OCI-LY1 (cell line): ENCODE data around the gene ARL8B.
"Not testable (repeated sequence)": the region's sequence is repeated elsewhere in the genome, so short reads cannot be mapped to it uniquely, and the experiment has no call there.

Experiments used
- H2AFZ ChIP-seq: fragments of 200-600 bp; sonication (generic), shearing (Covaris generic); 2 replicates; pipeline ENCODE4 v1.6.0; 2014; ENCODE audit warnings: antibody characterized with exemption, mild to moderate bottlenecking, low read length
- H3F3A ChIP-seq: fragments of 200-600 bp; sonication (generic), shearing (Covaris generic); 2 replicates; pipeline ENCODE4 v1.6.0; 2014; ENCODE audit warnings: mild to moderate bottlenecking, antibody characterized with exemption, low read length, moderate library complexity; ENCODE audit not compliant: insufficient read depth
- H3K27ac ChIP-seq: fragments of 200-600 bp; sonication (generic); 2 replicates; pipeline ENCODE4 v1.5.1; 2014; ENCODE audit warnings: low read length, mixed run types, mild to moderate bottlenecking, low read depth; ENCODE audit not compliant: poor library complexity, severe bottlenecking
- H3K27me3 ChIP-seq: fragments of 200-600 bp; sonication (generic); 2 replicates; pipeline ENCODE4 v1.6.0; 2014; ENCODE audit warnings: antibody characterized with exemption, mild to moderate bottlenecking, low read length, moderate library complexity; ENCODE audit not compliant: insufficient read depth
- H3K36me3 ChIP-seq: fragments of 200-600 bp; sonication (generic); 2 replicates; pipeline ENCODE4 v1.6.1; 2014; ENCODE audit warnings: mild to moderate bottlenecking, antibody characterized with exemption, low read length, moderate library complexity, mixed read lengths; ENCODE audit not compliant: insufficient read depth
- H3K4me1 ChIP-seq: fragments of 200-600 bp; sonication (generic); 2 replicates; pipeline ENCODE4 v1.5.1; 2014; ENCODE audit warnings: mild to moderate bottlenecking, low read length, moderate library complexity; ENCODE audit not compliant: insufficient read depth, severe bottlenecking
- H3K4me2 ChIP-seq: fragments of 200-600 bp; sonication (generic), shearing (Covaris generic); 2 replicates; pipeline ENCODE4 v1.6.1; 2014; ENCODE audit warnings: low read length
- H3K4me3 ChIP-seq: fragments of 200-600 bp; sonication (generic); 2 replicates; pipeline ENCODE4 v1.5.1; 2014; ENCODE audit warnings: low read length, low read depth, mild to moderate bottlenecking, mixed read lengths; ENCODE audit not compliant: poor library complexity, severe bottlenecking
- H3K79me2 ChIP-seq: fragments of 200-600 bp; shearing (Covaris generic); 2 replicates; pipeline ENCODE4 v1.6.1; 2016; ENCODE audit warnings: mixed run types, low read length, mixed read lengths; ENCODE audit not compliant: insufficient read depth
- H3K9ac ChIP-seq: fragments of 200-600 bp; sonication (generic), shearing (Covaris generic); 2 replicates; pipeline ENCODE4 v1.6.1; 2014; ENCODE audit warnings: mild to moderate bottlenecking, low read length, mixed read lengths
- H3K9me2 ChIP-seq: fragments of 200-600 bp; sonication (generic), shearing (Covaris generic); 2 replicates; pipeline ENCODE4 v1.6.1; 2014; ENCODE audit warnings: low read depth, mild to moderate bottlenecking, low read length, mixed read lengths
- H3K9me3 ChIP-seq: fragments of 200-600 bp; shearing (Covaris generic); 2 replicates; pipeline ENCODE4 v1.6.1; 2014; ENCODE audit warnings: low read length, mixed read lengths
- H4K20me1 ChIP-seq: fragments of 200-600 bp; sonication (generic), shearing (Covaris generic); 2 replicates; pipeline ENCODE4 v1.6.0; 2016; ENCODE audit warnings: mild to moderate bottlenecking, low read length; ENCODE audit not compliant: insufficient read depth
- EZH2 ChIP-seq: fragments of 200-600 bp; sonication (generic), shearing (Covaris generic); IDR thresholded peaks from 2 replicates; pipeline ENCODE4 v1.8.0; 2017; ENCODE audit warnings: borderline replicate concordance, mixed run types, mild to moderate bottlenecking, antibody characterized with exemption, low read length, moderate library complexity, mixed read lengths
- TF ChIP-seq, protein P1 (sequence below): fragments of 200-600 bp; sonication (generic), shearing (Covaris generic); IDR thresholded peaks from 2 replicates; pipeline ENCODE4 v1.5.1; 2017; ENCODE audit warnings: mild to moderate bottlenecking, antibody characterized with exemption, low read length, moderate library complexity, mixed read lengths

ARL8B gene

DNA sequence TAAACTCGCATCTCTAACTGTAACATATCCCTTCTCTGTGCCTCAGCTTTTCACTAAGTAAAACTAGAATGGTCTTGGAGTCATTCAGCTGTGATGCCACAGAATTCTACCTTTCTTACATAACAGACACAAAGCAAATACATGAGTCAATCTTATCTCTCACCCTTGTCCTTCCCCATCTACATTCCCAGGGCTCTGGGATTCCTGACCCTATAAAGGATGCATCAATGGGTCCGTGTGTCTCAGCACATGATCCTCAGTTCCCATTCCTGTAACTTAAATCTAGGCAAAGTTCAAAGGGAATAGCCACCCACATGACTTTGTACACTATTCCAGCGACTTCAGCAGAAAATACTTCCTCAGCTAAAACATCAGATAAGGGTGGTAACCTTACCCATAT is 11.8 kb upstream of the ARL8B start:
- Histone ChIP-seq H3K4me2 (no peak overlapping the region), H3K4me1 (no peaks in the 10 kb centered on the region), H3F3A (no peaks in the 10 kb centered on the region), H3K4me3 (no peak overlapping the region), H2AFZ (no peak overlapping the region), H3K36me3 (no peaks in the 10 kb centered on the region), H3K9me2 (no peaks in the 10 kb centered on the region), H3K27me3 (no peaks in the 10 kb centered on the region), H3K9ac (no peak overlapping the region), H4K20me1 (no peaks in the 10 kb centered on the region), H3K9me3 (no peaks in the 10 kb centered on the region), H3K27ac (no peak overlapping the region), H3K79me2 (no peaks in the 10 kb centered on the region)
- no peak for TF ChIP-seq EZH2
- TF ChIP-seq, protein P1, sequence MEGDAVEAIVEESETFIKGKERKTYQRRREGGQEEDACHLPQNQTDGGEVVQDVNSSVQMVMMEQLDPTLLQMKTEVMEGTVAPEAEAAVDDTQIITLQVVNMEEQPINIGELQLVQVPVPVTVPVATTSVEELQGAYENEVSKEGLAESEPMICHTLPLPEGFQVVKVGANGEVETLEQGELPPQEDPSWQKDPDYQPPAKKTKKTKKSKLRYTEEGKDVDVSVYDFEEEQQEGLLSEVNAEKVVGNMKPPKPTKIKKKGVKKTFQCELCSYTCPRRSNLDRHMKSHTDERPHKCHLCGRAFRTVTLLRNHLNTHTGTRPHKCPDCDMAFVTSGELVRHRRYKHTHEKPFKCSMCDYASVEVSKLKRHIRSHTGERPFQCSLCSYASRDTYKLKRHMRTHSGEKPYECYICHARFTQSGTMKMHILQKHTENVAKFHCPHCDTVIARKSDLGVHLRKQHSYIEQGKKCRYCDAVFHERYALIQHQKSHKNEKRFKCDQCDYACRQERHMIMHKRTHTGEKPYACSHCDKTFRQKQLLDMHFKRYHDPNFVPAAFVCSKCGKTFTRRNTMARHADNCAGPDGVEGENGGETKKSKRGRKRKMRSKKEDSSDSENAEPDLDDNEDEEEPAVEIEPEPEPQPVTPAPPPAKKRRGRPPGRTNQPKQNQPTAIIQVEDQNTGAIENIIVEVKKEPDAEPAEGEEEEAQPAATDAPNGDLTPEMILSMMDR, result no peak

DNA sequence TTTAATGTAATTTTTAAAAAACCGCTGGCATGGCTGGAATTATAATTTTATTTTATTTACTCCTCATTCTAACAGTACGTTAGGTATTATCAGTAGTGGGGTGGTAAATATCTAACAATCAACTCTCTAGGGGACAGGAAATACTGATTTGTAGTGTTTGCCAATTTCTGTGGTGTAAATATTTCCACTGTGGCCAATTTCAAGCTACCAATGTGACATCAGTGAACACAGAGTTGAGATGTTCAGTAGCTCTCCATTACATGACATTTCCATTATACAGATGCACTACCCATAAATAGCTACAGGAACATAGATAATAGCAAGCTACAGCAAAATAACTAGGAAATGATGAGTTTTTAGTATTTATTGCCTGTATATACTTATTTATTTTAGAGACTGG is 10.0 kb upstream of the ARL8B start:
- Histone ChIP-seq H3K27ac (no peak overlapping the region), H3F3A (no peaks in the 10 kb centered on the region), H3K9ac (no peak overlapping the region), H3K36me3 (no peaks in the 10 kb centered on the region), H3K9me2 (no peaks in the 10 kb centered on the region), H4K20me1 (no peaks in the 10 kb centered on the region), H3K27me3 (no peaks in the 10 kb centered on the region), H3K4me2 (no peak overlapping the region), H3K4me1 (no peaks in the 10 kb centered on the region), H3K79me2 (no peaks in the 10 kb centered on the region), H2AFZ (no peak overlapping the region), H3K4me3 (no peak overlapping the region), H3K9me3 (no peaks in the 10 kb centered on the region)
- TF ChIP-seq, protein P1, result no peak
- no peak for TF ChIP-seq EZH2

DNA sequence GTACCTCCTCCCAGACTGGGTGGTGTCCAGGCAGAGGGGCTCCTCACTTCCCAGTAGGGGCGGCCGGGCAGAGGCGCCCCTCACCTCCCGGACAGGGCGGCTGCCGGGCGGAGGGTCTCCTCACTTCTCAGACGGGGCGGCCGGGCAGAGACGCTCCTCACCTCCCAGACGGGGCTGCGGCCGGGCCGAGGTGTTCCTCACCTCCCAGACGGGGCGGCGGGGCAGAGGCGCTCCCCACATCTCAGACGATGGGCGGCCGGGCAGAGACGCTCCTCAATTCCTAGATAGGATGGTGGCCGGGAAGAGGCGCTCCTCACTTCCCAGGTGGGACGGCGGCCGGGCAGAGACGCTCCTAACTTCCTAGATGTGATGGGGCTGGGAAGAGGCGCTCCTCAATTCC is 8.4 kb upstream of the ARL8B start:
- H3K9ac ChIP-seq, H3K27me3 ChIP-seq, H3K9me2 ChIP-seq, H3K27ac ChIP-seq, H4K20me1 ChIP-seq, H3F3A ChIP-seq, H3K4me1 ChIP-seq, H3K79me2 ChIP-seq, H3K4me3 ChIP-seq, H3K36me3 ChIP-seq, H2AFZ ChIP-seq, H3K4me2 ChIP-seq, H3K9me3 ChIP-seq: not testable (repeated sequence)

DNA sequence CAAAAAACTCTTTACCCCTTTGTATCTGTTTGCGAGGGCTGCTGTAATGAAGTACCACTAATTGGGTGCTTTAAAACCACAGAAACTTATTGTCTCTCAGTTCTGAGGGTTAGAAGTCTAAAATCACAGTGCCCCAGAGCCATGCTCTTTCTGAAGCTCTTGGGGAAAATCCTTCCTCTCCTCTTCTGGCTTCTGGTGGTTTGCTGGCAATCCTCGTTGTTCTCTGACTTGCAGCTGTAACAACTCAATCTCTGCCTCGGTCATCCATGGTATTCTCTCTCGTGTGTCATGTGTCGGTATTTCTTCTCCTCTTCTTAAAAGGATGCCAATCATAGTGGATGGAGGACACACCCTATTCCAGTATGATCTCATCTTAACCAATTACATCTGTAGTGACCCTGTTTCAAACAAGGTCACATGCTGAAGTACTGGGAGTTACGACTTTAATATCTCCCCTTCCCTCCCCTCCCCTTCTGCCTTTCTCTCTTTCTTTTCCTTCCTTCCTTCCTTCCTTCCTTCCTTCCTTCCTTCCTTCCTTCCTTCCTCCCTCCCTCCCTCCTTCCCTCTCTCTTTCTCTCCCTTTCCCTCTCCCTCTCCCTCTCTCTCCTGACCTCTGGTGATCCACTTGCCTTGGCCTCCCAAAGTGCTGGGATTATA is 6.5 kb upstream of the ARL8B start:
- H3K9me2 ChIP-seq, result no peaks in the 10 kb centered on the region
- no peak overlapping the region for H3K9ac ChIP-seq
- H3K36me3 ChIP-seq, result no peaks in the 10 kb centered on the region
- no peak overlapping the region for H2AFZ ChIP-seq
- TF ChIP-seq EZH2, result no peak
- TF ChIP-seq, protein P1, result no peak
- H3K9me3 ChIP-seq, result no peaks in the 10 kb centered on the region
- no peak overlapping the region for H3K4me2 ChIP-seq
- H3K4me1 ChIP-seq, result no peaks in the 10 kb centered on the region
- no peak overlapping the region for H3K27ac ChIP-seq
- H4K20me1 ChIP-seq, result no peaks in the 10 kb centered on the region
- no peaks in the 10 kb centered on the region for H3F3A ChIP-seq
- no peaks in the 10 kb centered on the region for H3K27me3 ChIP-seq
- no peak overlapping the region for H3K4me3 ChIP-seq
- no peaks in the 10 kb centered on the region for H3K79me2 ChIP-seq
